Tibial artery (tissue), 4 donors: ENCODE measurements around the gene PAN3.

Experiments
- DNase-seq, 2 donors: peaks; one replicate each; pipeline ENCODE4 v3.0.0-alpha.2; 2019
- H3K27ac ChIP-seq, 2 donors: fragments of 200-600 bp; sonication (generic) in 1 of 2; 1 replicate in 1 of 2; 2 replicates in 1 of 2; pipeline ENCODE4 v1.5.1; 2018 to 2019; ENCODE audit warnings: mild to moderate bottlenecking in 1 of 2
- H3K27me3 ChIP-seq, 2 donors: fragments of 200-600 bp; sonication (generic) in 1 of 2; one replicate each; pipeline versions ENCODE4 v1.5.1 to v1.6.0; 2016 to 2019
- H3K36me3 ChIP-seq, 3 donors: fragments of 200-600 bp; sonication (generic) in 2 of 3; one replicate each; pipeline ENCODE4 v1.5.1; 2016 to 2019; ENCODE audit warnings: mild to moderate bottlenecking in 2 of 3
- H3K4me1 ChIP-seq, 4 donors: fragments of 200-600 bp; sonication (generic) in 2 of 4; 1 replicate in 3 of 4; 2 replicates in 1 of 4; pipeline ENCODE4 v1.5.1; 2016 to 2019
- H3K4me3 ChIP-seq, 2 donors: fragments of 200-600 bp; sonication (generic) in 1 of 2; 1 replicate in 1 of 2; 2 replicates in 1 of 2; pipeline ENCODE4 v1.5.1; 2018 to 2019; ENCODE audit warnings: mild to moderate bottlenecking in 2 of 2
- H3K9me3 ChIP-seq, 3 donors: fragments of 200-600 bp; sonication (generic) in 1 of 3; one replicate each; pipeline ENCODE4 v1.5.1; 2016 to 2019
- CTCF ChIP-seq, 2 experiments: fragments of 200-600 bp in 1 of 2; fragments of 450-650 bp in 1 of 2; IDR thresholded peaks; one replicate each; pipeline ENCODE4 v1.5.1; 2017 to 2019; ENCODE audit warnings: antibody characterized with exemption in 2 of 2, mild to moderate bottlenecking in 1 of 2, moderate library complexity in 1 of 2
- intact Hi-C: fragments of 100-400 bp; cut with DNase I; formaldehyde crosslinking; loops from one replicate; pipeline ENCODE4 v1.15.0; 2023; ENCODE audit warnings: low total_unique reads

Gene PAN3

DNA sequence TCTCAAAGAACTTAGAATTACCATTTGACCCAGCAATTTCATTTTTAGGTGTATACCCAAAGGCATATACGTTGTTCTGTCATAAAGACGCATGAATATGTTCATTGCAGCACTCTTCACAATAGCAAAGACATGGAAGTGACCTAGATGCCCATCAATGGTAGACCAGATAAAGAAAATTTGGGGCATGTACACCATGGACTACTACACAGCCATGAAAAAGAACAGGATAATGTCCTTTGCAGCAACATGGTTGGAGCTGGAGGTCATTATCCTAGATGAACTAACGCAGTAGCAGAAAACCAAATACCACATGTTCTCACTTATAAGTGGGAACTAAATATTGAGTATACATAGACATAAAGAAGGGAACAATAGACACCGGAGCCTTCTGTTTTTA is 20.7 kb downstream of the PAN3 start:
- intact Hi-C loops: no loop called here
- no peak for DNase-seq
- H3K4me1 ChIP-seq: peaks cover 0 to 26% (median 10%) of the 10 kb centered on the region in 4 donors
- no peaks in the 10 kb centered on the region for H3K9me3 ChIP-seq
- H3K4me3 ChIP-seq: no peak overlapping the region
- no peak for TF ChIP-seq CTCF (IDR thresholded peaks at IDR 0.05)
- no peaks in the 10 kb centered on the region for H3K27me3 ChIP-seq
- H3K27ac ChIP-seq: no peak overlapping the region
- no peaks in the 10 kb centered on the region for H3K36me3 ChIP-seq

DNA sequence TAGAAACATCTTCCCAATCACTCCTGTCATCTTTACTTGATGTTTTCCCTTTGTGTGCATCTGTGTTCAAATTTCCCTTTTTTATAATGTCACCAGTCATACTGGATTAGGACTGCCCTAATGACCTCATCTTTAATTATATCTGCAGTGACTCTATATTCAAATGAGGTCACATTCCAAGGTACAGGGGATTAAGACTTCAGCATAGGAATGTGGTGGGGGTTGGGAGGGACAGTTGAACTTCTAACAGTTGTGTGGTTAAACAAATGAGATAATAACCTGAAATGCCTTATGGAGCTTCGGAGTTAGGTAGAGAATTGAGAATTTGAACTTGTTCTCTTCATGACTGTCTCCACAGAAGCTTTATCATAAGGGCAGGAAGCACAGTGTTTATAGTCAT is 23.0 kb downstream of the PAN3 start:
- intact Hi-C loops: no loop called here
- Histone ChIP-seq H3K27ac (no peak overlapping the region), H3K27me3 (no peaks in the 10 kb centered on the region), H3K4me3 (no peak overlapping the region), H3K4me1 (peaks cover 0 to 26% (median 11%) of the 10 kb centered on the region in 4 donors), H3K36me3 (no peaks in the 10 kb centered on the region), H3K9me3 (no peaks in the 10 kb centered on the region)
- TF ChIP-seq CTCF (IDR thresholded peaks at IDR 0.05): no peak
- no peak for DNase-seq

DNA sequence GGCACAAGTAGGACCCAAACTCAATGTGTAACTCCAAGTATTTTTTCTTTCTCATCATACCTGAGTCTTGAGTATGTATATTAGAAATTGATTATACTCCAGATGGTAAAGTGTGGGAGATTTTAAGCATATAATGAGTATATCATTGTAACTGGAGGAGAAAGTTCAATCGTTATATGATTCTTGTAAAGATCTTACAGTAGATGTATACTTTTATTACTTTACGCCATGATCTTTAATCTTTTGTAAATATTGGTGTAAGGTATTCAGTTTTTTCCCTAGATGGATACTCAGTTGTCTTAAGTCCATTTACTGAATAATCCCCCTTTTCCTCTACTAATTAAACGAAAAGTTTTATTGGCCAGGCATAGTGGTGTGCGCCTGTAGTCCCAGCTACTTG is 25.2 kb downstream of the PAN3 start:
- Histone ChIP-seq H3K27ac (no peak overlapping the region), H3K27me3 (no peaks in the 10 kb centered on the region), H3K9me3 (no peaks in the 10 kb centered on the region), H3K4me3 (no peak overlapping the region), H3K36me3 (no peaks in the 10 kb centered on the region), H3K4me1 (peaks cover 0 to 26% (median 13%) of the 10 kb centered on the region in 4 donors)
- no peak for TF ChIP-seq CTCF (IDR thresholded peaks at IDR 0.05)
- intact Hi-C loops: no loop called here
- no peak for DNase-seq

GRCh38 chr13:28166257-28166656 is 27.9 kb downstream of the PAN3 start:
- intact Hi-C loops: no loop called here
- Histone ChIP-seq H3K9me3 (no peaks in the 10 kb centered on the region), H3K4me3 (no peak overlapping the region), H3K36me3 (no peaks in the 10 kb centered on the region), H3K27me3 (no peaks in the 10 kb centered on the region), H3K27ac (no peak overlapping the region), H3K4me1 (peaks cover 0 to 22% (median 8%) of the 10 kb centered on the region in 4 donors)
- TF ChIP-seq CTCF (IDR thresholded peaks at IDR 0.05): no peak
- no peak for DNase-seq

- no peak for TF ChIP-seq CTCF (IDR thresholded peaks at IDR 0.05)
- H3K4me3 ChIP-seq: no peak overlapping the region
- intact Hi-C loops: no loop called here
- H3K4me1 ChIP-seq: peaks cover 0 to 4% (median 0%) of the 10 kb centered on the region in 4 donors
- H3K9me3 ChIP-seq: no peaks in the 10 kb centered on the region
- H3K27me3 ChIP-seq: no peaks in the 10 kb centered on the region
- peaks cover 0 to 2% (median 0%) of the 10 kb centered on the region in 3 donors for H3K36me3 ChIP-seq
- no peak overlapping the region for H3K27ac ChIP-seq
- DNase-seq: no peak
Observed at GRCh38 chr13:28171266-28171665, 32.9 kb downstream of the PAN3 start.

DNA sequence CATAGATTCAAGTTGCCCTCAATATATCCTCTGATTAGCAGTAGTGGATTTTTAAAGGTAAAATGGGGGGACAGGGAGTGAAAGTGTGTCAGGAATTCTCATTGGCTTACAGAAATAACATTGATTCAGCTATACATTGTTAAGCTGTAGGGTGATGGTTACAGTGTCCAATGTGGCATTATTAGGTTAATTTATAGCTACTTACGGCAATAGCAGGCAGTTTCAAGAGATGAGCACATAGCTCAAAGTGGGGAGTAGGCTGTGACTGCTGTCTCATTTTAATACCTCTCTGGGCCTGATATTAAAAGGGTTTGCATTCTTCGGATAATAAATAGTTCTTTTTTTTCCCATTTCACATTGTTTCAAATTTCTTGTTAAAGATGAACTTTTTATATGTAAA is 34.6 kb downstream of the PAN3 start:
- no peaks in the 10 kb centered on the region for H3K4me1 ChIP-seq
- H3K27me3 ChIP-seq: no peaks in the 10 kb centered on the region
- H3K27ac ChIP-seq: no peak overlapping the region
- no peaks in the 10 kb centered on the region for H3K9me3 ChIP-seq
- no peak for TF ChIP-seq CTCF (IDR thresholded peaks at IDR 0.05)
- intact Hi-C loops: no loop called here
- no peak for DNase-seq
- H3K36me3 ChIP-seq: peaks cover 0 to 11% (median 0%) of the 10 kb centered on the region in 3 donors
- no peak overlapping the region for H3K4me3 ChIP-seq
